Omental fat pad (tissue), 4 donors: Measurements from ENCODE around the gene MAP1LC3C. TPM values are rescaled to one million over a fixed set of nuclear protein-coding genes. Genes with fewer than 3 reads are reported as not detected.
"Not testable (repeated sequence)": the region's sequence is repeated elsewhere in the genome, so short reads cannot be mapped to it uniquely, and the experiment has no call there.

Source experiments
- ATAC-seq: fragments of 150-250 bp; one replicate; pipeline ENCODE4 v1.9.1; 2016; ENCODE audit warnings: mild to moderate bottlenecking, moderate library complexity; ENCODE audit not compliant: low FRiP score
- DNase-seq: peaks from one replicate; pipeline ENCODE4 v3.0.0-alpha.2; 2019; ENCODE audit warnings: low spot score
- total RNA-seq, 4 donors: library from RNA; depleted of rRNA; stranded (reverse); fragments of >200 nt; gene quantifications; one replicate each; pipeline ENCODE4 v1.1.0, GENCODE V29; 2016
- TF ChIP-seq, protein P1 (sequence below), 3 donors: fragments of 450-650 bp; IDR thresholded peaks; one replicate each; pipeline ENCODE4 v1.5.1; 2016 to 2017; ENCODE audit warnings: antibody characterized with exemption in 3 of 3, mild to moderate bottlenecking in 3 of 3, moderate library complexity in 2 of 3

Gene MAP1LC3C
- total RNA-seq, 4 donors from 2014 or later, result 10.9 to 41.6 (median 20.2) TPM

DNA sequence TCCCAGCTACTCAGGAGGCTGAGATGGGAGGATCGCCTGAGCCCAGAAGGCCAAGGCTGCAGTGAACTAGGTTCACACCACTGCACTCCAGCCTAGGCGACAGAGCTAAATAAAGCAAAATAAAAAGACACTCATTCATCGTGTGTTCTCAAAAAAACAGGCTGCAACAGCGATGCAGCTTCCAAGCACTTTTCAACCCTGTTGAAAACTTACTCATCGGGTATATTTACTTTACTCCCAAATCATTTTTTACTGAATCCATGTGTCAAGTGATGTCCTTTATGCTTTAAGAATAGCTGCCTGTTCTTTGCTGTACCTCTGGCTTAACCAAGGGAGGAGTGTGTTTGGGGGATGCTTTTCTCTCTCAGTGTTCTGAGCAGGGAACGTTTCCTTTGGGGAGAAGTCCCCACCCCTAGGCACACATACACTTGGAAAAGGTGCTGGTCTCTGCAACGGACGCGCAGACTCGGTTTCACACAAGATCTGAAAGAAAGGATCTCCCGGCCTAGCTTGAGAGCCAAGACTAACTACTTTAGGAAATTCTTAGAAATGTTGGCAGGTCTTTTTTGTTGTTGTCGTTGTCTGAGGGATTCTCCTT, 1.4 kb downstream of the MAP1LC3C start:
- no peak for ATAC-seq
- TF ChIP-seq, protein P1, sequence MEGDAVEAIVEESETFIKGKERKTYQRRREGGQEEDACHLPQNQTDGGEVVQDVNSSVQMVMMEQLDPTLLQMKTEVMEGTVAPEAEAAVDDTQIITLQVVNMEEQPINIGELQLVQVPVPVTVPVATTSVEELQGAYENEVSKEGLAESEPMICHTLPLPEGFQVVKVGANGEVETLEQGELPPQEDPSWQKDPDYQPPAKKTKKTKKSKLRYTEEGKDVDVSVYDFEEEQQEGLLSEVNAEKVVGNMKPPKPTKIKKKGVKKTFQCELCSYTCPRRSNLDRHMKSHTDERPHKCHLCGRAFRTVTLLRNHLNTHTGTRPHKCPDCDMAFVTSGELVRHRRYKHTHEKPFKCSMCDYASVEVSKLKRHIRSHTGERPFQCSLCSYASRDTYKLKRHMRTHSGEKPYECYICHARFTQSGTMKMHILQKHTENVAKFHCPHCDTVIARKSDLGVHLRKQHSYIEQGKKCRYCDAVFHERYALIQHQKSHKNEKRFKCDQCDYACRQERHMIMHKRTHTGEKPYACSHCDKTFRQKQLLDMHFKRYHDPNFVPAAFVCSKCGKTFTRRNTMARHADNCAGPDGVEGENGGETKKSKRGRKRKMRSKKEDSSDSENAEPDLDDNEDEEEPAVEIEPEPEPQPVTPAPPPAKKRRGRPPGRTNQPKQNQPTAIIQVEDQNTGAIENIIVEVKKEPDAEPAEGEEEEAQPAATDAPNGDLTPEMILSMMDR (IDR thresholded peaks at IDR 0.05), result no peak
- no peak for DNase-seq

DNA sequence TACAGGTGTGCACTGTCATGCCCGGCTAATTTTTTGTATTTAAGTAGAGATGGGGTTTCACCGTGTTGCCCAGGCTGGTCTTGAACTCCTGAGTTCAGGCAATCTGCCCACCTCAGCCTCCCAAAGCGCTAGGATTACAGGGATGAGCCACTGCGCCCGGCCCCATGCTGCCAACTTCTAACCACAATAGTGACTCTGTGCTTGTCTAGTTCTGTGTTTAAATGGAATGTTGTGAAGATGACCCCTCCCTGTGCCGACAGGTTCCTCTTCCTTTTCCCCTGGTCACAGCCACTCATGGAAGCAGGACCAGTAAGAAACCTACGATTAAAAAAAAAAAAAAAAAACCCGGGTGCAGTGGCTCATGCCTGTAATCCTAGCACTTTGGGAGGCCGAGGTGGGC, 4.7 kb downstream of the MAP1LC3C start:
- TF ChIP-seq, protein P1 (IDR thresholded peaks at IDR 0.05), result no peak
- no peak for ATAC-seq

DNA sequence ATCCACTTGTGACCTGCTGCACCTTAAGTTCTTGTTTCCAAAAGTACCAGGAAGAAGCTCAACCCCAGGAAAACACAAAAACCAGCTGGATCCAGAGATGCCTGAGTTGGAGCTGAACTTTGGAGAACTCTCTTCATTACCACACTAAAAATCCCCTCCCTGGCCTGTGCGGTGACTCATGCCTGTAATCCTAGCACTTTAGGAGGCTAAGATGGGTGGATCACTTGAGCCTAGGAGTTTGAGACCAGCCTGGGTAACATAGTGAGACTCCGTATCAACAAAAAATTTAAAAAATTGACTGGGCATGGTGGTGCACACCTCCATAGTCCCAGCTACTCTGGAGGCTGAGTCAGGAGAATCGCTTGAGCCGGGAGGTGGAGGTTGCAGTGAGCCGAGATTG, 6.2 kb downstream of the MAP1LC3C start:
- TF ChIP-seq, protein P1 (IDR thresholded peaks at IDR 0.05), result no peak
- DNase-seq (no peak), ATAC-seq (no peak)

More for the DNA sequence above, 4.7 kb downstream of the MAP1LC3C start:
- DNase-seq, result no peak

DNA sequence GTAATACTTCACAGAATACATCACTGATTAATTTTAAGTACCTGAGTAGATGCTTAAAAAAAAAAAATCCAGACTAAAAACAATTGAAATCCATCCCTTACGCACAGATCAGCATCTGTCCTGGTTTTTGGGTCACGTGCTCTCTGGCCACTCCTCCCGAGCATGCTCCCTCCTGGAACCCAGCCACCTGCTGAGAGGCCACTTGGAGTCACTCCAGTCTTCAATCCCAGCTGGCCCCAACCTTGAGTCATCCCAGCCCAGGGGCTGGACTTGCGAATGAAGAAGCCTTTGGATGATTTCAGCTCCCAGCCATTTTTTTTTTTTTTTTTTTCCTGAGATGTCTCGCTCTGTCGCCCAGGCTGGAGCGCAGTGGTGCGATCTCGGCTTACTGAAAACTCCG, 8.9 kb downstream of the MAP1LC3C start:
- DNase-seq (peak; percentile 27), ATAC-seq (no peak)
- TF ChIP-seq, protein P1 (IDR thresholded peaks at IDR 0.05), result no peak

GRCh38 chr1:241988389-241988930, 10.4 kb downstream of the MAP1LC3C start:
- ATAC-seq, DNase-seq: not testable (repeated sequence)

DNA sequence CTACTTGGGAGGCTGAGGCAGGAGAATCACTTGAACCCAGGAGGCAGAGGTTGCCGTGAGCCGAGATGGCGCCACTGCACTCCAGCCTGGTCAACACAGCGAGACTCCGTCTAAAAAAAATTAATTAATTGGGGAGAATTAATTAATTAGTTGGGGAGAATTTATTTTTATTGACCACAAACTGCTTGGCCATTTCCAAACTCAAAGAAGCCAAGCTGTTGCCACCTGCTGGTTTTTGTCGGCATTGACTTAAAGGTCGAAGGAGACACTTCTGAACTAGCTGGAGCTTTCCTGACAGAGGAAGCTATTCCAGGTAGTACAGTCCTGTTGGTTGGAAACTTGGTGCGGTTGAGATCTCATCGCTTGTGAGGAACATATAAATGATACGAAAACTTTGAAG, 13.1 kb downstream of the MAP1LC3C start:
- ATAC-seq (no peak), DNase-seq (no peak)
- TF ChIP-seq, protein P1 (IDR thresholded peaks at IDR 0.05), result no peak

DNA sequence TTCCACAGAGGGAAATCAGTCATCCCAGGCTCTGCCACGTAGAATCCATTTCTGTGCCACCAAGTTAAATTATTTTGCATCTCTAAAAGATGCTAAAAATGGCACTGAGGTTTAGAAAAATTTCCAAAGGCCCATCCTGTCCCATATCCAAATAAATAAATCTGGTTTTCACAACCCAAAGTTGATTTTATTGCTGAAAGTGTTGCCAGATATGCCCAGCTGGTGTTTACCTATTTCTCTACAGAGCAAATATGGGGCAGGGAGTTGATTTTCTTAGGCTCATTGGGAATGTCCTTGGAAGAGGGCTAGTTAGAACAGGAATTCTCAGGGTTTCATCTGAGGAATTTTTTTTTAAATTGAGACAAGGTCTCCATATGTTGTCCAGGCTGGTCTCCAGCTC, 19.0 kb downstream of the MAP1LC3C start:
- no peak for DNase-seq
- ATAC-seq, result no peak
- TF ChIP-seq, protein P1 (IDR thresholded peaks at IDR 0.05), result no peak
